ENCODE measurements around the gene CLEC16A. TPM values are rescaled to one million over a fixed set of nuclear protein-coding genes. Genes with fewer than 3 reads are reported as not detected.

The CLEC16A gene
- polyA plus RNA-seq, 3 donors, result 3.4 to 12.0 (median 5.8) TPM

DNA sequence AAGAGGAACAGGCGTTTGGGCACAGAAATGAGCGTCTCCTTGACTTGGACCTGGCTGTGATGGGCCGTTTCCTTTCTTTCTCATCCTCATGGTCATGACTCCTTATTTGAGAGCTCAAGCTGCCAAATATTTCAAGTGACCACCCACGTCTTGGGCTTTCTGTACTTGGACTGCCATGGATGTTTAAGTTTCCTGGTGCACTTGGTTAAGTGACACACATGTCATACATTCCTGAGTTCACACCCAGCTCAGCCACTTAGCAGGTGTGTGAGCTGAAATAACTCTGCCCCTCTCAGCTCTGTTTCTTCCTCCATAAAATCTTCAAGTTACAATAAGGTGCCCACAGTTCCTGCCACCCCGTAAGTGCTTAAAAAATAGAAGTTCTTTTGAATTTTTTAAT is 114.5 kb downstream of the CLEC16A start:
- Histone ChIP-seq H2AFZ (ENCODE audit: insufficient read depth, low read depth, low read length, poor library complexity, severe bottlenecking) (no peak overlapping the region), H3K9me3 (replicated peaks in 1 of 2; ENCODE audit: control insufficient read depth in 1 of 2, insufficient read depth in 1 of 2, low read length in 2 of 2) (no peaks in the 10 kb centered on the region), H3K4me3 (replicated peaks in 1 of 3; ENCODE audit: low read depth in 2 of 3, low read length in 3 of 3) (no peak overlapping the region), H3K4me1 (ENCODE audit: control insufficient read depth in 1 of 2, insufficient read depth in 2 of 2, low read length in 2 of 2) (no peaks in the 10 kb centered on the region), H3K27ac (ENCODE audit: low read depth in 1 of 2, low read length in 2 of 2) (no peak overlapping the region), H3K4me2 (replicated peaks; ENCODE audit: extremely low read depth, low read length, poor library complexity, severe bottlenecking) (no peak overlapping the region), H4K20me1 (ENCODE audit: insufficient read depth, low read length) (no peaks in the 10 kb centered on the region), H3K27me3 (ENCODE audit: control insufficient read depth in 2 of 2, insufficient read depth in 2 of 2, low read length in 2 of 2) (no peaks in the 10 kb centered on the region), H3K79me2 (ENCODE audit: insufficient read depth, low read length) (no peaks in the 10 kb centered on the region), H3K9ac (ENCODE audit: insufficient read depth, low read length, poor library complexity, severe bottlenecking) (no peak overlapping the region), H3K36me3 (replicated peaks in 1 of 2; ENCODE audit: control insufficient read depth in 1 of 2, insufficient read depth in 2 of 2, low read length in 2 of 2) (peaks cover 34 to 90% of the 10 kb centered on the region in 2 donors)
- intact Hi-C loops (cut with micrococcal nuclease), result no loop called here
- H3K36me3 Mint-ChIP-seq, result peaks cover 77 to 84% of the 10 kb centered on the region in 2 donors
- no peaks in the 10 kb centered on the region for H3K9me3 Mint-ChIP-seq
- no peak overlapping the region for H3K4me3 Mint-ChIP-seq
- peaks cover 3 to 9% (median 4%) of the 10 kb centered on the region in 3 donors for H3K27me3 Mint-ChIP-seq (ENCODE audit: low read depth in 3 of 3)
- WGBS (ENCODE audit: insufficient coverage), result 94% methylated on average over 4 of the region's 5 CpGs
- peaks cover 14% of the 10 kb centered on the region for H3K4me1 Mint-ChIP-seq
- TF ChIP-seq CTCF (IDR thresholded peaks at IDR 0.05), result no peak
- no peak for DNase-seq
- H3K27ac Mint-ChIP-seq, result no peak overlapping the region

GRCh38 chr16:11059588-11059987 is 115.2 kb downstream of the CLEC16A start:
- WGBS (ENCODE audit: insufficient coverage), result 100% methylated on average over 3 of the region's 4 CpGs
- DNase-seq, result no peak
- peak overlapping the region in 1 of 7 donors; percentile 18 for H3K27ac Mint-ChIP-seq
- no peaks in the 10 kb centered on the region for H3K79me2 ChIP-seq (ENCODE audit: insufficient read depth, low read length)
- H3K36me3 ChIP-seq (replicated peaks in 1 of 2; ENCODE audit: control insufficient read depth in 1 of 2, insufficient read depth in 2 of 2, low read length in 2 of 2), result peaks cover 36 to 89% of the 10 kb centered on the region in 2 donors
- no peak overlapping the region for H2AFZ ChIP-seq (ENCODE audit: insufficient read depth, low read depth, low read length, poor library complexity, severe bottlenecking)
- peaks cover 78 to 84% of the 10 kb centered on the region in 2 donors for H3K36me3 Mint-ChIP-seq
- H3K27ac ChIP-seq (ENCODE audit: low read depth in 1 of 2, low read length in 2 of 2), result no peak overlapping the region
- no peaks in the 10 kb centered on the region for H4K20me1 ChIP-seq (ENCODE audit: insufficient read depth, low read length)
- no peaks in the 10 kb centered on the region for H3K4me1 ChIP-seq (ENCODE audit: control insufficient read depth in 1 of 2, insufficient read depth in 2 of 2, low read length in 2 of 2)
- H3K27me3 Mint-ChIP-seq (ENCODE audit: low read depth in 3 of 3), result peaks cover 2 to 6% (median 2%) of the 10 kb centered on the region in 3 donors
- no peak overlapping the region for H3K4me3 ChIP-seq (replicated peaks in 1 of 3; ENCODE audit: low read depth in 2 of 3, low read length in 3 of 3)
- intact Hi-C loops (cut with micrococcal nuclease), result no loop called here
- no peak for TF ChIP-seq CTCF (IDR thresholded peaks at IDR 0.05)
- H3K9me3 ChIP-seq (replicated peaks in 1 of 2; ENCODE audit: control insufficient read depth in 1 of 2, insufficient read depth in 1 of 2, low read length in 2 of 2), result no peaks in the 10 kb centered on the region
- peaks cover 0 to 2% (median 0%) of the 10 kb centered on the region in 7 donors for H3K9me3 Mint-ChIP-seq
- no peak overlapping the region for H3K4me3 Mint-ChIP-seq
- H3K27me3 ChIP-seq (ENCODE audit: control insufficient read depth in 2 of 2, insufficient read depth in 2 of 2, low read length in 2 of 2), result no peaks in the 10 kb centered on the region
- H3K4me2 ChIP-seq (replicated peaks; ENCODE audit: extremely low read depth, low read length, poor library complexity, severe bottlenecking), result no peak overlapping the region
- H3K4me1 Mint-ChIP-seq, result peaks cover 15% of the 10 kb centered on the region
- H3K9ac ChIP-seq (ENCODE audit: insufficient read depth, low read length, poor library complexity, severe bottlenecking), result no peak overlapping the region

Measured in CD14-positive monocyte (primary cell).